Transverse colon (tissue), 4 donors: ENCODE results near the gene SYAP1.

Source experiments
- CTCF ChIP-seq, 5 experiments: fragments of 200-600 bp in 3 of 5; fragments of 450-650 bp in 2 of 5; sonication (generic) in 3 of 5; IDR thresholded peaks; 1 replicate in 2 of 5; 2 replicates in 3 of 5; pipeline ENCODE4 v1.5.1; 2016 to 2017; ENCODE audit warnings: antibody characterized with exemption in 5 of 5, inconsistent platforms in 3 of 5, mild to moderate bottlenecking in 2 of 5, moderate library complexity in 1 of 5
- POLR2A ChIP-seq: fragments of 450-650 bp; IDR thresholded peaks from one replicate; pipeline ENCODE4 v1.6.1; 2016; ENCODE audit warnings: antibody characterized with exemption, mild to moderate bottlenecking, moderate library complexity
- POLR2AphosphoS5 ChIP-seq, 3 donors: sonication (generic); formaldehyde crosslinking; IDR thresholded peaks; one replicate each; pipeline ENCODE4 v1.6.1; 2016; ENCODE audit warnings: antibody characterized with exemption in 3 of 3

DNA sequence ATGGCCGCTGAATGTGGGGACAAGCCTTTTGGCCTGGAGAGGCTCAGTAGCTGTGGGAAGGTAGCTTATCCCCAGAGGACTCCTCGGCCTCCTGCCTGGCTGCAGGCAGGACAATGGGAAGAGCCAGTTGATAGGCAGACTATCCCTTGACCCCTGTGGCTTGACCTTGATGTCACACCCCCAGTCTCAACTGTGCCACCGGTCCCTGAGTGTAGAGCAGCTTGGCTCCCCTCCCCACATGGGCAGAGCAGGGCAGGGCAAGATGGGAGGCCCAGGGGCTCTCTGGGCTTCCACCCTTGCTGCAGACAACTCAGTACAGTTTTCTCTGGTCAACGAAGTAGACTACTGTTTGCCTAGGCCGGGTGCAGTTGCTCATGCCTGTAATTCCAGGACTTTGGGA, 25.7 kb downstream of the SYAP1 start:
- TF ChIP-seq CTCF (IDR thresholded peaks at IDR 0.05) (no peak), POLR2AphosphoS5 (IDR thresholded peaks at IDR 0.05) (no peak), POLR2A (no peak)
